Muscle of arm (tissue), 14 donors: ENCODE results near the gene CLEC2L. TPM values are rescaled to one million over a fixed set of nuclear protein-coding genes. Genes with fewer than 3 reads are reported as not detected.

ENCODE experiments used
- DNase-seq: peaks from one replicate; pipeline ENCODE4 v3.0.0-alpha.2; 2013
- long read RNA-seq, 11 donors: transcript quantifications; one replicate each; lab custom pipeline, GENCODE V29; 2026
- polyA plus RNA-seq, 12 donors: library from polyadenylated mRNA; unstranded; fragments of 120-200 nt; gene quantifications; one replicate each; pipeline ENCODE4 v1.2.1, GENCODE V29; 2013; ENCODE audit not compliant: insufficient read length in 12 of 12

The CLEC2L gene
- polyA plus RNA-seq, result 1 to 10 TPM in 10 of 12 donors, not detected in 2; 1.2 to 3.4 (median 1.8) TPM
- long read RNA-seq, donor 1, partial matches to known transcripts, result 0 of 1 reads
- long read RNA-seq, donor 1, other reads (novel, unspliced or antisense), result 0 of 1 reads
- long read RNA-seq, donor 2, partial matches to known transcripts, result 0 of 1 reads
- long read RNA-seq, donor 2, other reads (novel, unspliced or antisense), result 0 of 1 reads
- long read RNA-seq, donor 3, result 0 reads
- long read RNA-seq, donor 4, result 0 reads
- long read RNA-seq, donor 5, result 0 reads
- long read RNA-seq, donor 6, result 0 reads
- long read RNA-seq, donor 7, partial matches to known transcripts, result 0 of 1 reads
- long read RNA-seq, donor 7, other reads (novel, unspliced or antisense), result 0 of 1 reads
- long read RNA-seq, donor 8, partial matches to known transcripts, result 0 of 3 reads
- long read RNA-seq, donor 8, other reads (novel, unspliced or antisense), result 0 of 3 reads
- long read RNA-seq, donor 9, result 0 reads
- long read RNA-seq, donor 10, result 0 reads
- long read RNA-seq, donor 11, partial matches to known transcripts, result 0 of 3 reads
- long read RNA-seq, donor 11, other reads (novel, unspliced or antisense), result 0 of 3 reads

GRCh38 chr7:139523199-139523941 is at the start of gene CLEC2L:
CLEC2L (plus strand) TSS chr7:139523685; CDS start chr7:139523928, 243 bp downstream.
- DNase-seq, result no peak

- DNase-seq, result no peak
These were observed 47.3 kb upstream of the CLEC2L start for GRCh38 chr7:139476139-139476538.

- DNase-seq, result no peak
These were observed 46.6 kb upstream of the CLEC2L start for GRCh38 chr7:139476891-139477290.

GRCh38 chr7:139479620-139480019 is 43.9 kb upstream of the CLEC2L start:
- no peak for DNase-seq

- no peak for DNase-seq
These were observed 42.1 kb upstream of the CLEC2L start for GRCh38 chr7:139481364-139481763.

GRCh38 chr7:139482122-139482521 is 41.4 kb upstream of the CLEC2L start:
- no peak for DNase-seq

GRCh38 chr7:139482662-139483466 is 40.6 kb upstream of the CLEC2L start:
- DNase-seq, result no peak

- no peak for DNase-seq
These were observed 36.0 kb upstream of the CLEC2L start for GRCh38 chr7:139487366-139488080.

GRCh38 chr7:139488810-139489209 is 34.7 kb upstream of the CLEC2L start:
- DNase-seq, result no peak

GRCh38 chr7:139490130-139490529 is 33.4 kb upstream of the CLEC2L start:
- DNase-seq, result no peak

GRCh38 chr7:139492293-139492692 is 31.2 kb upstream of the CLEC2L start:
- DNase-seq, result no peak

GRCh38 chr7:139494835-139495579 is 28.5 kb upstream of the CLEC2L start:
- no peak for DNase-seq

- DNase-seq, result no peak
These were observed 27.8 kb upstream of the CLEC2L start for GRCh38 chr7:139495580-139496125.

- no peak for DNase-seq
These were observed 27.0 kb upstream of the CLEC2L start for GRCh38 chr7:139496528-139496927.

GRCh38 chr7:139500770-139501138 is 22.7 kb upstream of the CLEC2L start:
- no peak for DNase-seq

- no peak for DNase-seq
These were observed 21.3 kb upstream of the CLEC2L start for GRCh38 chr7:139502226-139502625.

- no peak for DNase-seq
These were observed 17.9 kb upstream of the CLEC2L start for GRCh38 chr7:139505563-139505962.

- DNase-seq, result no peak
These were observed 13.9 kb upstream of the CLEC2L start for GRCh38 chr7:139509535-139509934.

- no peak for DNase-seq
These were observed 12.2 kb upstream of the CLEC2L start for GRCh38 chr7:139511315-139511714.

- no peak for DNase-seq
These were observed 8.2 kb upstream of the CLEC2L start for GRCh38 chr7:139515266-139515665.
